GM12875 (cell line): ENCODE results near the gene HIVEP1.

Experiments
- H3K4me3 ChIP-seq: one replicate; pipeline ENCODE4 v1.5.1; 2011; ENCODE audit warnings: low read depth, low read length, control low read depth
- TF ChIP-seq, protein P1 (sequence below): IDR thresholded peaks from 2 replicates; pipeline ENCODE4 v1.5.1; 2011; ENCODE audit warnings: low read depth, mild to moderate bottlenecking, control low read depth, inconsistent platforms, low read length, moderate library complexity, borderline replicate concordance; ENCODE audit not compliant: insufficient read depth

The HIVEP1 gene

DNA sequence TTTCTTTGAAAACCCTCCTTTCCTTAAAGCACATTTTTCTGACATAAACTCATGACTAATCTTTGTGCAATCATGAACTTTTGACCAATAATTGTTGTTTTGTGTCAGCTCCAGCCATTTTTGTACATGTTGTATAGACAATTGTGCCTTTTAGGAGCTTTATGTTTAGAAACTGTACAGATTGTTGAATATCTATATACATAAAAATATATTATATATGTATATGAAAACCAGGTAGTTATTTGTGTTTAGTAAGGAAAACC is 152.3 kb downstream of the HIVEP1 start:
- H3K4me3 ChIP-seq: no peak overlapping the region
- TF ChIP-seq, protein P1, sequence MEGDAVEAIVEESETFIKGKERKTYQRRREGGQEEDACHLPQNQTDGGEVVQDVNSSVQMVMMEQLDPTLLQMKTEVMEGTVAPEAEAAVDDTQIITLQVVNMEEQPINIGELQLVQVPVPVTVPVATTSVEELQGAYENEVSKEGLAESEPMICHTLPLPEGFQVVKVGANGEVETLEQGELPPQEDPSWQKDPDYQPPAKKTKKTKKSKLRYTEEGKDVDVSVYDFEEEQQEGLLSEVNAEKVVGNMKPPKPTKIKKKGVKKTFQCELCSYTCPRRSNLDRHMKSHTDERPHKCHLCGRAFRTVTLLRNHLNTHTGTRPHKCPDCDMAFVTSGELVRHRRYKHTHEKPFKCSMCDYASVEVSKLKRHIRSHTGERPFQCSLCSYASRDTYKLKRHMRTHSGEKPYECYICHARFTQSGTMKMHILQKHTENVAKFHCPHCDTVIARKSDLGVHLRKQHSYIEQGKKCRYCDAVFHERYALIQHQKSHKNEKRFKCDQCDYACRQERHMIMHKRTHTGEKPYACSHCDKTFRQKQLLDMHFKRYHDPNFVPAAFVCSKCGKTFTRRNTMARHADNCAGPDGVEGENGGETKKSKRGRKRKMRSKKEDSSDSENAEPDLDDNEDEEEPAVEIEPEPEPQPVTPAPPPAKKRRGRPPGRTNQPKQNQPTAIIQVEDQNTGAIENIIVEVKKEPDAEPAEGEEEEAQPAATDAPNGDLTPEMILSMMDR: no peak

DNA sequence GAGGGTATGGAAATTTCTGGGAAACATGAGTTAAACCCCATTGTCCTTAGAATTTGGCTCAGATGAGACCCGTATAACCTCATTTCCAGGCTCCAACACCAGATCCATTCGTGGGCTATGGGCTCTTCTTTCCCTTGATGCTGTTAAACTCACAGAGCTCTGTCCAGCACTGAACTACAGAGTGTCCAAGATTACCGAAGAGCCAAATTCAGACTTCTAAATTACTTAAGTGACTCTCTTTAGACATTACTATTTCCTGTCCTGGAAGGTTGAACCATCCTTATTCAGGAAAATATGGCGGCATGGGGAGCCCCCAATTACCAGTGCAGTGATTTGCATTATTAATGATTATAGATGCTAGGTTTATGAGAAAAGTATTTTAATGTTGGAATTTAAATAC is 153.2 kb downstream of the HIVEP1 start:
- no peak overlapping the region for H3K4me3 ChIP-seq
- TF ChIP-seq, protein P1: no peak

DNA sequence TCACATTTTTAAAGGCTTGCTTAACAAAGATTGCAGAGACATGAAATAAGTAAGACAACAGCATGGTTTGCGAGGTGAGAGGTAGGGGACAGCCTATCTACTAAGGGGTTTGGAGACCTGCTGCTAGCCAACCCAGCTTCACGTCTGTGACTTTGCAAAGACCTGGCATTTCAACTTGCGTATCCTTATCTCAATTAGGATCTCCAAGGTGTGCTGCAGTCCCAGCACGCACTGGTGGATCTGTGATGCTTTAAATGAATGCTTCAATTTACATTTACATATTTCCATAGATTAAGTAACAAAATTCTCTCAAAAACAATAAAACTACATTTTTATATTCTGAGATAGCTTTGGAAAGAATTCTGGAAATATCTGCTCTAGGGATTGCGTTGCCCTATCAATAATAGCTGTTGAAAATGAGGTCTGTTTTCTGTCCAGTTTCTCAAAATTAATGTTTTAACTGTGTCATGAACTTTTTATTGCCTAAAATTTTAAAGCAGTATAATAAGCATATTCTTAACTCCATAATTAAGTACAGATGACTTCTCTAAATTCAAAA is 153.7 kb downstream of the HIVEP1 start:
- TF ChIP-seq, protein P1: no peak
- H3K4me3 ChIP-seq: no peak overlapping the region

DNA sequence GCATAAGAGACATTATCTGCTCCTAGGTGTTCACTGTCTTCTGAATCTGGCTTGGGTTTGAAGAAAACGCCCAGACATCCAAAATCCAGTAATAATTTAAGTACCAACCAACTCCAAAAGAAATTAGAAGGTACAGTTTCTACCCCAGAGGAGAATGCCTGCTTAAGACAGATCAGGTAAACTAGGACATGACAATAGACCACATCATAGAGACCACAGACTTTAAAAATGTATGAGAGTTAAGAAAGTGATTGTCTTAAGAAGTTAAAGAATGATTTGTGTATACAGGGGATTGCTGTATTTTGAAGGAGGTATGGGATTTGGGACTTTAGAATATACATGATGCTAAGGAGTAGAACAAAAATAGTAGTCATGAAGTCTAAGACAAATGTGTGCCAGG is 157.3 kb downstream of the HIVEP1 start:
- H3K4me3 ChIP-seq: no peak overlapping the region
- TF ChIP-seq, protein P1: no peak

DNA sequence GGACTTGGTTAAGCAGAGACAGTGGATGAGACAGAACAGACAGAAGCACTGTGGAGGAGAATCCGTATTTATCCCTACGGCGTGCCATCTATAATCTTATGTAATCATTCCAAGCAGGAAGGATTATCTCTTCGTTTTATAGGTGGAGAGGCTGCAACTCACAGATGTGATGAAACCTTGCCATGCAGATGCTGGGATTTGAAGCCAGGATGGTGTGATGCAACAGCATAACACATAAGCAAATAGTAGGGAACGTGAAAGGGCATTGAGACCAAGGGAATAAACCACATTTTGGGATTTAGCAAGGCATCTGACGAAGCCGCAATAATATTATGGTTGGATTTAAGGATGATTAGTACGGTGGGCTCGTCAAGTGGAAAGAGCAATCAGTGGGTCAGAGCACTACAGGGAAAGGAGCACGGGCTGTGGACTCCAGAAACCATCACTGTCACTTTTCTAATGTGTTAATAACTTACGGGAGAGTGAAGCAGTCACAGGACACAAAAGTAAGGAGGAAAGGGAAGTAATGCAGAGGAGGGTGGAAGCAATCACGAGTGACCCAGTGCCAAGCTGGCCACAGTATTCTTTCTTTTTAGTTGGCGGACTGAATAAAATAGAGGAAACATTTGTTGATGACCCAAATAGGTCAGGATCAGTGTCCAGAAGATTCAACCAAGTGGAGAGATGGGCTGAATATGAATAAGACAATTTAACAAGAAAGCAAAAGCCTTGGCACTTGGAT is 158.4 kb downstream of the HIVEP1 start:
- no peak overlapping the region for H3K4me3 ChIP-seq
- TF ChIP-seq, protein P1: no peak

DNA sequence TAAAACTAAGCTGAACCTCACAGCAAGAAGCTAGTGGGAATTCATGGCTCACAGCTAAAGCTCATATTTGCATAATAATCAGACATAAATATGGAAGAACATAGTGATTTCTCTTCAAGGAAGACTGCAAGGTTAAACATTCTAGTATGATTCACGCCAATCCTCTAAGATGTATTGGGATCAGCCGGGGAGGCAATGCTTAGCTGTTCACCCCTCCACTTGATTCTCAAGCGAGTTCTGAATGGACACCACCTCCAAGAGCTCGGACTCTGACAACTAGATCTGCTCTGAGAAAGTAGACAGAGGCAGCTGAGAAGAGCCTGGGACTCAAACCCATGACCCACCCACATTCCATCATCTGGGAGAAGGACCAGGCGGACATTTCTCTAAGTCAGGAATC is 159.6 kb downstream of the HIVEP1 start:
- TF ChIP-seq, protein P1: no peak

DNA sequence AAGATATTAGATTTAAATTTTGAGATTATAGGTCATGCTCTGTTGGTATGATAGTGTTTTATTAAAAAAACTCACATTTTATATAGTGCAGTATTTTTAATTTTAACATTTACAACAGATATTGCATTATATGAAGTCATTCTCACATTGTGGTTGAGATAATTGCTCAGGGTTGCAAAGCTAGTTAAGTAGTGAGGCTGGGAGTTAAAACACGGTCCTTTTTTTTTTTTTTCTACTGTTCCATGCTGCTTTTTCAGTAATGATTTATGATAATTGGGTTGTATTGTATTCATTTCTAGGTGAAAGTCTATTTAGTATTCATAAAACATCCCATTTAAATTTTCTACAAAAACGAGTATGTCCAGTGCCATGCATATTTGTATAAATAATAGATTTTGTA is 160.5 kb downstream of the HIVEP1 start:
- no peak overlapping the region for H3K4me3 ChIP-seq
- TF ChIP-seq, protein P1: no peak

More for the DNA sequence above, 159.6 kb downstream of the HIVEP1 start:
- H3K4me3 ChIP-seq: no peak overlapping the region
